ENCODE results near the gene OTOG. TPM values are rescaled to one million over a fixed set of nuclear protein-coding genes. Genes with fewer than 3 reads are reported as not detected.
"Not testable (repeated sequence)": the region's sequence is repeated elsewhere in the genome, so short reads cannot be mapped to it uniquely, and the experiment has no call there.

The OTOG gene
- total RNA-seq, 1 experiment from 2014 or later = not detected

DNA sequence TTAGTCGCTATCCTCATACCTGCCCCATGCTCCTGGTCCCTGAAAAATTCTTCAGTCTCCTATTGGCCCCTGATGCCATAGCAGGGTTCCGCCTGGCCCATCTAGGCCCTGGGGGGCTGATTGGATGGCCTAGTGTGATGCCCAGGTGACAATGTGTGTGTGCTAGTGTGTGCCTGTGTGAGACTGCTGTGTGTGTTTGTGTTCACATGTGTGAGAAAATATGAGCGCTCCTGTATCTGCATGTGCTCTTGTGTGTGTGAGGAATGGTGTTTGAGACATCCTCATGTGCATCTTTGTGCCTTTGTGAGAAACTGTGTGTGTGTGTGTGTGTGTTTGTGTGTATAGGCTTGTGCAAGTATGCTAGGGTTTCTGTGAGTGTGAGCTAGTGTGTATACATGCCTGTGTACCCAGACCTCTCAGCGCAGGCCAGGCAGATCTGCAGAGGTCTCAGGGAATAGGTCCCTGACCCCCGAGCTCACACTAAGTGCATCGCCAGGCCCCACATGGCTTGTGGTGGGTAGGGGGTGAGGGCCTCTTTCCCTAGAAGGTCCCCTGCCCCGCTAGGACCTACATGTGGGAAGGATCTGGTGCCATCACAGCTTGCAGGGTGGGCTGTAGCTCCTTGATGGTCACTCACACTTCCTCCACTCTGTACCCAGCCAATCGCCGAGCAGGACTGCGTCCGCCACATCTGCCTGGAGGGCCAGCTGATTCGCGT lies 64.6 kb downstream of the OTOG start:
- H3K4me1 Mint-ChIP-seq (ENCODE audit: insufficient read depth, unreplicated experiment) = no peaks in the 10 kb centered on the region
- BruUV-seq (replicated peaks) = no TSS peak
- no peak for DNase-seq (ENCODE audit: unreplicated experiment)
- ChIA-PET POLR2A (no interaction called here), CTCF (interaction anchor here (1.0 to 1.4 kb wide), 2 partner anchors 13 to 119 kb away, joined by 3 to 4 read pairs; no protein-coding TSS in a partner anchor)
- no peak overlapping the region for H3K27ac Mint-ChIP-seq (ENCODE audit: low read depth, unreplicated experiment)
- TF ChIP-seq, protein P1, sequence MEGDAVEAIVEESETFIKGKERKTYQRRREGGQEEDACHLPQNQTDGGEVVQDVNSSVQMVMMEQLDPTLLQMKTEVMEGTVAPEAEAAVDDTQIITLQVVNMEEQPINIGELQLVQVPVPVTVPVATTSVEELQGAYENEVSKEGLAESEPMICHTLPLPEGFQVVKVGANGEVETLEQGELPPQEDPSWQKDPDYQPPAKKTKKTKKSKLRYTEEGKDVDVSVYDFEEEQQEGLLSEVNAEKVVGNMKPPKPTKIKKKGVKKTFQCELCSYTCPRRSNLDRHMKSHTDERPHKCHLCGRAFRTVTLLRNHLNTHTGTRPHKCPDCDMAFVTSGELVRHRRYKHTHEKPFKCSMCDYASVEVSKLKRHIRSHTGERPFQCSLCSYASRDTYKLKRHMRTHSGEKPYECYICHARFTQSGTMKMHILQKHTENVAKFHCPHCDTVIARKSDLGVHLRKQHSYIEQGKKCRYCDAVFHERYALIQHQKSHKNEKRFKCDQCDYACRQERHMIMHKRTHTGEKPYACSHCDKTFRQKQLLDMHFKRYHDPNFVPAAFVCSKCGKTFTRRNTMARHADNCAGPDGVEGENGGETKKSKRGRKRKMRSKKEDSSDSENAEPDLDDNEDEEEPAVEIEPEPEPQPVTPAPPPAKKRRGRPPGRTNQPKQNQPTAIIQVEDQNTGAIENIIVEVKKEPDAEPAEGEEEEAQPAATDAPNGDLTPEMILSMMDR (IDR thresholded peaks at IDR 0.05; ENCODE audit: unreplicated experiment) = no peak
- H3K4me3 Mint-ChIP-seq (ENCODE audit: unreplicated experiment) = no peak overlapping the region
- H3K36me3 Mint-ChIP-seq (ENCODE audit: insufficient read depth, unreplicated experiment) = no peaks in the 10 kb centered on the region
- H3K9me3 Mint-ChIP-seq (ENCODE audit: unreplicated experiment) = no peaks in the 10 kb centered on the region
- intact Hi-C loops (cut with micrococcal nuclease) = no loop called here
- H3K27me3 Mint-ChIP-seq (ENCODE audit: insufficient read depth, unreplicated experiment) = peaks cover 68% of the 10 kb centered on the region

GRCh38 chr11:17612221-17613188 lies 65.4 kb downstream of the OTOG start:
- Mint-ChIP-seq H3K27ac (ENCODE audit: low read depth, unreplicated experiment) (no peak overlapping the region), H3K9me3 (ENCODE audit: unreplicated experiment) (no peaks in the 10 kb centered on the region), H3K4me1 (ENCODE audit: insufficient read depth, unreplicated experiment) (no peaks in the 10 kb centered on the region), H3K4me3 (ENCODE audit: unreplicated experiment) (no peak overlapping the region), H3K27me3 (ENCODE audit: insufficient read depth, unreplicated experiment) (peaks cover 75% of the 10 kb centered on the region), H3K36me3 (ENCODE audit: insufficient read depth, unreplicated experiment) (no peaks in the 10 kb centered on the region)
- DNase-seq (ENCODE audit: unreplicated experiment) = no peak
- no TSS peak for BruUV-seq (replicated peaks)
- POLR2A ChIA-PET = no interaction called here
- intact Hi-C loops (cut with micrococcal nuclease) = no loop called here
- CTCF ChIA-PET = interaction anchor here (1.0 to 1.4 kb wide), 2 partner anchors 14 to 119 kb away, joined by 3 to 4 read pairs; no protein-coding TSS in a partner anchor
- TF ChIP-seq, protein P1 (IDR thresholded peaks at IDR 0.05; ENCODE audit: unreplicated experiment) = no peak

- CTCF ChIA-PET = interaction anchor here (0.7 kb wide), 1 partner anchor 366 kb away, joined by 4 read pairs; no protein-coding TSS in a partner anchor
- Mint-ChIP-seq H3K27me3 (ENCODE audit: insufficient read depth, unreplicated experiment) (peaks cover 75% of the 10 kb centered on the region), H3K4me3 (ENCODE audit: unreplicated experiment) (no peak overlapping the region), H3K9me3 (ENCODE audit: unreplicated experiment) (no peaks in the 10 kb centered on the region), H3K36me3 (ENCODE audit: insufficient read depth, unreplicated experiment) (no peaks in the 10 kb centered on the region), H3K4me1 (ENCODE audit: insufficient read depth, unreplicated experiment) (no peaks in the 10 kb centered on the region), H3K27ac (ENCODE audit: low read depth, unreplicated experiment) (no peak overlapping the region)
- TF ChIP-seq, protein P1 (IDR thresholded peaks at IDR 0.05; ENCODE audit: unreplicated experiment) = no peak
- POLR2A ChIA-PET = no interaction called here
- no peak for DNase-seq (ENCODE audit: unreplicated experiment)
- intact Hi-C loops (cut with micrococcal nuclease) = no loop called here
- BruUV-seq (replicated peaks) = no TSS peak
Observed at GRCh38 chr11:17613428-17613962, 66.4 kb downstream of the OTOG start.

DNA sequence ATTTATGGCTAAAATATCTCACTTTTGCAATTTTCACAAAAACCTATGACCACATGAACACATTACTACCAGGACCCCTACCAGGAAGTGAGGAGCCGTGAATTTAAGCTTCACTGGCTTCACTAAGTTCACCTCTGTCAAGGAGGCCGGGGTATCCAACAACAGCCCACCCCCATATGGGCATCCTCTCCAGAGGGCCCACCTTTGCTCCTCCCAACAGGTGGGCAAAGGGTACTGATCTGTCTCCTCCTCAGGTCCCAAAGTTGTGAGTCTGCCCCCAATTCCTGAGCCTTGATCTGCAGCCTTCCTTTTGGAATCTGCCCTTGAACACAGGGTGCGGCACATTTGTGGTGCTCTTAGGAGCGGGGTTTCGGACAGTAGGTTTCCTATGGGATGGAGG lies 66.9 kb downstream of the OTOG start:
- intact Hi-C loops (cut with micrococcal nuclease) = no loop called here
- TF ChIP-seq, protein P1 (IDR thresholded peaks at IDR 0.05; ENCODE audit: unreplicated experiment) = no peak
- Mint-ChIP-seq H3K27ac (ENCODE audit: low read depth, unreplicated experiment) (no peak overlapping the region), H3K36me3 (ENCODE audit: insufficient read depth, unreplicated experiment) (no peaks in the 10 kb centered on the region), H3K4me3 (ENCODE audit: unreplicated experiment) (no peak overlapping the region), H3K27me3 (ENCODE audit: insufficient read depth, unreplicated experiment) (peaks cover 75% of the 10 kb centered on the region), H3K4me1 (ENCODE audit: insufficient read depth, unreplicated experiment) (no peaks in the 10 kb centered on the region), H3K9me3 (ENCODE audit: unreplicated experiment) (no peaks in the 10 kb centered on the region)
- CTCF ChIA-PET = no interaction called here
- DNase-seq (ENCODE audit: unreplicated experiment) = no peak
- POLR2A ChIA-PET = no interaction called here
- BruUV-seq (replicated peaks) = no TSS peak

DNA sequence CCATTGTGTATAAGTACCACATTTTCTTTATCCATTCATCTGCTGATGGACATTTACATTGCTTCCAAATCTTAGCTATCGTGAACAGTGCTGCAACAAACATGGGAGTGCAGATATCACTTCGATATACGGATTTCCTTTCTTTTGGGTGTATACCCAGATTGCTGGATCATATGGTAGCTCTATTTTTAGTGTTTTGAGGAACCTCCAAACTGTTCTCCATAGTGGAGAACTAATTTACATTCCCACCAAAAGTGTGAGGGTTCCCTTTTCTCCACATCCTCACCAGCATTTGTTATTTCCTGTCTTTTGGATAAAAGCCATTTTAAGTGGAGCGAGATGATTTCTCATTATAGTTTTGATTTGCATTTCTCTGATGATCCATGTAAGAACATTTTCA lies 75.7 kb downstream of the OTOG start:
- intact Hi-C loops (cut with micrococcal nuclease); H3K4me3 Mint-ChIP-seq (ENCODE audit: unreplicated experiment); H3K4me1 Mint-ChIP-seq (ENCODE audit: insufficient read depth, unreplicated experiment); POLR2A ChIA-PET; DNase-seq (ENCODE audit: unreplicated experiment); BruUV-seq (replicated peaks); H3K36me3 Mint-ChIP-seq (ENCODE audit: insufficient read depth, unreplicated experiment); H3K27ac Mint-ChIP-seq (ENCODE audit: low read depth, unreplicated experiment): not testable (repeated sequence)
- Mint-ChIP-seq H3K9me3 (ENCODE audit: unreplicated experiment) (peaks cover 18% of the 10 kb centered on the region), H3K27me3 (ENCODE audit: insufficient read depth, unreplicated experiment) (peaks cover 72% of the 10 kb centered on the region)
- CTCF ChIA-PET = interaction anchor here (0.6 kb wide), 1 partner anchor 99 kb away, joined by 3 read pairs; no protein-coding TSS in a partner anchor

Measured in MCF 10A (cell line).